GM12891 (cell line): ENCODE data around the gene SRSF7.

Experiments
- POLR2A ChIP-seq: IDR thresholded peaks from 2 replicates; pipeline ENCODE4 v1.6.1; 2011; ENCODE audit warnings: low read depth, low read length, control low read depth
- POLR2AphosphoS5 ChIP-seq: IDR thresholded peaks from 2 replicates; pipeline ENCODE4 v1.6.1; 2011; ENCODE audit warnings: low read depth, low read length, control low read depth
- SPI1 ChIP-seq: IDR thresholded peaks from 2 replicates; pipeline ENCODE4 v1.6.1; 2011; ENCODE audit warnings: low read depth, low read length, control low read depth

DNA sequence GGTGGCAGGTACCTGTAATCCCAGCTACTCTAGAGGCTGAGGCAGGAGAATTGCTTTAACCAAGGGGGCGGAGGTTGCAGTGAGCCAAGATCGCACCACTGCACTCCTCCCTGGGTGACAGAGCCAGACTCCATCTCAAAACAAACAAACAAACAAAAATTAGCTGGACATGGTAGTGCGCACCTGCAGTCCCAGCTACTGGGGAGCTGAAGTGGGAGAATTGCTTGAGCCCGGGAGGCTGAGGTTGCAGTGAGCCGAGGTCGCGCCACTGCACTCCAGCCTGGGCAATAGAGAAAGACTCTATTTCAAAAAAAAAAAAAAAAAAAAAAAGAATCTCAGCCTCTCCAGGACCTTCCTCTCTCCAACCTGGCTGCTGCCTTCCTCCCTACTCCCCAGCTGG is 20.1 kb downstream of the SRSF7 start:
- TF ChIP-seq POLR2A (no peak), POLR2AphosphoS5 (no peak), SPI1 (no peak)
